Measurements from ENCODE around the gene CYP3A4. TPM values are rescaled to one million over a fixed set of nuclear protein-coding genes. Genes with fewer than 3 reads are reported as not detected.

Gene CYP3A4
- total RNA-seq, 1 experiment from 2014 or later, result not detected

DNA sequence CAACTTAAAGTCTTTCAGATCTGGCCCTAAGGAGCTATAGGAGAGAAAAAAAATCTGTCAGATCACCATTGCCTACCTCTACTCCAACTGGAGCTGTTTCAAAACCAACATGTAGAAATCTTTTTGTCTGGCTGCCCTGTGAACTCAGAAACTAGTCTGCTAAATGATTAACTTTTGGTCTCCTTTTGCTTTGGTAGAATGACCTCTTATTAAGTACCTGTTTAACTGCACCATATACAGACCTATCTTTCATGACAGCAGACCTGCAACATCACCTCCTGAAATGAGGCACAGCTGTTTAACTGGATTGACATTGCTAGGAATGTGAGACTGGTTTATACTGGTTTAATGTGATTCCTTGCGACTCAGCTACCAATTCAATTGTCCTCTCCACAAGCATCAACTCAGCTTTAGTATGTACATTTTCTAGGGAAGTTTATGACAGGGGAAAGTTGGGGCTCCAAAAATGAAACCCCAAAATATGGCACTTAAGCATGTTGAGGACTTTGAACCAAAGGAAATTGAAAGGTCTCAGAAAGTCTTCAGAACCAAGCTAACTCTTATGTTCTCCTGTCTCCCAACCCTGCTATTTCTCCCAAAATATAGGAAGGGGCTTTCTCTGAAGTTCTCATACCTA, 45.7 kb upstream of the CYP3A4 start:
- no peak overlapping the region for H3K18ac ChIP-seq (ENCODE audit: insufficient read length, low read depth, low read length)
- no peak overlapping the region for H3K56ac ChIP-seq (ENCODE audit: insufficient read length, low read depth, low read length)
- no peak overlapping the region for H2BK120ac ChIP-seq (ENCODE audit: low read depth, low read length, poor library complexity, severe bottlenecking)
- H4K91ac ChIP-seq (ENCODE audit: insufficient read length, low read depth, low read length), result no peak overlapping the region
- Mint-ChIP-seq H3K4me1 (peaks cover 2 to 9% of the 10 kb centered on the region in 2 experiments; a peak in 1 of 4 replicates), H3K4me3 (no peak overlapping the region), H3K36me3 (ENCODE audit: insufficient read depth in 1 of 3, low read depth in 3 of 3) (no peaks in the 10 kb centered on the region), H3K27me3 (ENCODE audit: low read depth) (peaks cover 3% of the 10 kb centered on the region; the same call in 1 of the 2 replicates), H3K27ac (no peak overlapping the region), H3K9me3 (no peaks in the 10 kb centered on the region)
- no peak overlapping the region for H3K4me2 ChIP-seq (ENCODE audit: insufficient read depth, insufficient read length, low read length)
- no peaks in the 10 kb centered on the region for H3K23me2 ChIP-seq (ENCODE audit: insufficient read length, low read depth, low read length, poor library complexity, severe bottlenecking)
- no peak overlapping the region for H2BK20ac ChIP-seq (ENCODE audit: low read depth, low read length, poor library complexity, severe bottlenecking)
- H2BK12ac ChIP-seq (ENCODE audit: insufficient read length, low read depth, low read length), result no peak overlapping the region
- no peak overlapping the region for H2BK15ac ChIP-seq (ENCODE audit: low read depth, low read length)
- no peak overlapping the region for H2AFZ ChIP-seq (ENCODE audit: low read length)
- H3K79me2 ChIP-seq (ENCODE audit: insufficient read depth, low read length), result no peaks in the 10 kb centered on the region
- TF ChIP-seq, protein P1, sequence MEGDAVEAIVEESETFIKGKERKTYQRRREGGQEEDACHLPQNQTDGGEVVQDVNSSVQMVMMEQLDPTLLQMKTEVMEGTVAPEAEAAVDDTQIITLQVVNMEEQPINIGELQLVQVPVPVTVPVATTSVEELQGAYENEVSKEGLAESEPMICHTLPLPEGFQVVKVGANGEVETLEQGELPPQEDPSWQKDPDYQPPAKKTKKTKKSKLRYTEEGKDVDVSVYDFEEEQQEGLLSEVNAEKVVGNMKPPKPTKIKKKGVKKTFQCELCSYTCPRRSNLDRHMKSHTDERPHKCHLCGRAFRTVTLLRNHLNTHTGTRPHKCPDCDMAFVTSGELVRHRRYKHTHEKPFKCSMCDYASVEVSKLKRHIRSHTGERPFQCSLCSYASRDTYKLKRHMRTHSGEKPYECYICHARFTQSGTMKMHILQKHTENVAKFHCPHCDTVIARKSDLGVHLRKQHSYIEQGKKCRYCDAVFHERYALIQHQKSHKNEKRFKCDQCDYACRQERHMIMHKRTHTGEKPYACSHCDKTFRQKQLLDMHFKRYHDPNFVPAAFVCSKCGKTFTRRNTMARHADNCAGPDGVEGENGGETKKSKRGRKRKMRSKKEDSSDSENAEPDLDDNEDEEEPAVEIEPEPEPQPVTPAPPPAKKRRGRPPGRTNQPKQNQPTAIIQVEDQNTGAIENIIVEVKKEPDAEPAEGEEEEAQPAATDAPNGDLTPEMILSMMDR (conservative IDR thresholded peaks at IDR 0.05), result no peak
- WGBS (ENCODE audit: extremely low coverage, insufficient read length, low lambda C conversion rate), result no CpG with 5 or more reads among the region's 1 CpG
- no peaks in the 10 kb centered on the region for H3K4me1 ChIP-seq (ENCODE audit: insufficient read depth, low read length)
- H4K8ac ChIP-seq (replicated peaks; ENCODE audit: insufficient read length, low read depth, low read length), result no peak overlapping the region
- H3K9ac ChIP-seq (ENCODE audit: extremely low read depth, insufficient read length, low read length), result no peak overlapping the region
- no peak overlapping the region for H3T11ph ChIP-seq (ENCODE audit: low read length)
- H3K27ac ChIP-seq (ENCODE audit: insufficient read length, low read depth, low read length), result no peak overlapping the region
- no peaks in the 10 kb centered on the region for H3K79me1 ChIP-seq (ENCODE audit: insufficient read depth, low read depth, low read length, poor library complexity, severe bottlenecking)
- H3K9me3 ChIP-seq (ENCODE audit: control insufficient read depth, low read depth, low read length), result no peaks in the 10 kb centered on the region
- no peaks in the 10 kb centered on the region for H4K20me1 ChIP-seq (ENCODE audit: control insufficient read depth, insufficient read depth, insufficient read length)
- H3K23ac ChIP-seq (ENCODE audit: insufficient read length, low read depth, low read length), result no peak overlapping the region
- DNase-seq, result no peak
- no peak overlapping the region for H3K14ac ChIP-seq (ENCODE audit: insufficient read depth, low read length)
- H3K4ac ChIP-seq (ENCODE audit: low read depth, low read length), result no peak overlapping the region
- H3K27me3 ChIP-seq (ENCODE audit: insufficient read depth, low read length), result no peaks in the 10 kb centered on the region
- H2BK5ac ChIP-seq (ENCODE audit: insufficient read length, low read length), result no peak overlapping the region
- no peak overlapping the region for H4K5ac ChIP-seq (ENCODE audit: insufficient read length, low read depth, low read length)
- H2AK5ac ChIP-seq (ENCODE audit: insufficient read length, low read length), result no peak overlapping the region
